ENCODE measurements around the gene UBXN2A. TPM values are rescaled to one million over a fixed set of nuclear protein-coding genes. Genes with fewer than 3 reads are reported as not detected.
"Not testable (repeated sequence)": the region's sequence is repeated elsewhere in the genome, so short reads cannot be mapped to it uniquely, and the experiment has no call there.

Gene UBXN2A
- total RNA-seq, 3 donors from 2014 or later: 9.8 to 11.0 (median 9.9) TPM

GRCh38 chr2:23924589-23925359, 15.5 kb upstream of the UBXN2A start:
- no peaks in the 10 kb centered on the region for H3K27me3 Mint-ChIP-seq (ENCODE audit: low read depth)
- H3K4me1 Mint-ChIP-seq (ENCODE audit: low read depth): peaks cover 49% of the 10 kb centered on the region
- H3K4me3 Mint-ChIP-seq: peak overlapping the region; percentile 94
- no peaks in the 10 kb centered on the region for H3K9me3 Mint-ChIP-seq
- ATAC-seq (no peak), DNase-seq (no peak)
- peaks cover 2% of the 10 kb centered on the region for H3K36me3 Mint-ChIP-seq (ENCODE audit: insufficient read depth)

- Mint-ChIP-seq H3K9me3 (no peaks in the 10 kb centered on the region), H3K36me3 (ENCODE audit: insufficient read depth) (peaks cover 5% of the 10 kb centered on the region), H3K4me3 (peak overlapping the region; percentile 94), H3K4me1 (ENCODE audit: low read depth) (peaks cover 42% of the 10 kb centered on the region), H3K27me3 (ENCODE audit: low read depth) (no peaks in the 10 kb centered on the region)
- peak; percentile 53 to 54 for ATAC-seq
- DNase-seq: peak; percentile 38
Measured at GRCh38 chr2:23925702-23926289, 14.5 kb upstream of the UBXN2A start.

- no peaks in the 10 kb centered on the region for H3K27me3 Mint-ChIP-seq (ENCODE audit: low read depth)
- peaks cover 5% of the 10 kb centered on the region for H3K36me3 Mint-ChIP-seq (ENCODE audit: insufficient read depth)
- peaks cover 42% of the 10 kb centered on the region for H3K4me1 Mint-ChIP-seq (ENCODE audit: low read depth)
- peak; percentile 16 to 17 for ATAC-seq
- no peak for DNase-seq
- peak overlapping the region; percentile 94 for H3K4me3 Mint-ChIP-seq
- no peaks in the 10 kb centered on the region for H3K9me3 Mint-ChIP-seq
Measured at GRCh38 chr2:23926290-23926749, 13.9 kb upstream of the UBXN2A start.

- Mint-ChIP-seq H3K9me3 (no peaks in the 10 kb centered on the region), H3K27me3 (ENCODE audit: low read depth) (no peaks in the 10 kb centered on the region), H3K4me1 (ENCODE audit: low read depth) (peaks cover 41% of the 10 kb centered on the region), H3K4me3 (peak within 1 kb of the TSS; percentile 94), H3K36me3 (ENCODE audit: insufficient read depth) (peaks cover 5% of the 10 kb centered on the region)
- DNase-seq (peak; percentile 91), ATAC-seq (peak; percentile 87 to 90)
Measured at GRCh38 chr2:23926750-23927571, 13.3 kb upstream of the UBXN2A start, which contains the start of gene ATAD2B. ATAD2B (minus strand) TSS chr2:23927123; CDS start chr2:23926770, 353 bp downstream.

DNA sequence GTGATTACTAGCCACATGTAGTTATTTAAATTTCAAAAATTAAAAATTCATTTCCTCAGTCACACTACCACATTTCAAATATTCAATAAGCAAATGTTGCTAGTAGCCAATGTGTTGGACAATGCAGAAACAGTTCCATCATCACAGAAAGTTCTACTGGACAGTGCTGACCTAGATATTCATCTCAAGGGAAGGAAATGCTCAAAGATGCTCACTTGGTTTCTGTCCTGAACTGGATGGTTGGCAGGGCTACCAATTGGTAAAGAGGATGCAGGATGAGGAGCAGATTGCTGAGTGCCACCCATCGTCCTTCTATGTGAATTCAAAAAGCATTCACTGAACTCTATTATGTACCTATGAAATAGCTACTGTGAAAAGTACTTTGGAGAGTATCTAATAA, 6.0 kb upstream of the UBXN2A start:
- Mint-ChIP-seq H3K4me1 (ENCODE audit: low read depth) (peaks cover 7% of the 10 kb centered on the region), H3K27me3 (ENCODE audit: low read depth) (no peaks in the 10 kb centered on the region), H3K36me3 (ENCODE audit: insufficient read depth) (peaks cover 3% of the 10 kb centered on the region), H3K9me3 (no peaks in the 10 kb centered on the region), H3K4me3 (no peak overlapping the region)
- no peak for ATAC-seq
- no peak for DNase-seq

- ATAC-seq (peak; percentile 71 to 75), DNase-seq (peak; percentile 34)
- H3K4me1 Mint-ChIP-seq (ENCODE audit: low read depth): peaks cover 24% of the 10 kb centered on the region
- H3K36me3 Mint-ChIP-seq (ENCODE audit: insufficient read depth): no peaks in the 10 kb centered on the region
- H3K4me3 Mint-ChIP-seq: peak overlapping the region; percentile 88
- H3K27me3 Mint-ChIP-seq (ENCODE audit: low read depth): no peaks in the 10 kb centered on the region
- no peaks in the 10 kb centered on the region for H3K9me3 Mint-ChIP-seq
Measured at GRCh38 chr2:23940718-23941620, 706 bp downstream of the UBXN2A start.

- H3K4me3 Mint-ChIP-seq: peak overlapping the region; percentile 51
- no peaks in the 10 kb centered on the region for H3K27me3 Mint-ChIP-seq (ENCODE audit: low read depth)
- no peaks in the 10 kb centered on the region for H3K9me3 Mint-ChIP-seq
- ATAC-seq (no peak), DNase-seq (no peak)
- peaks cover 24% of the 10 kb centered on the region for H3K4me1 Mint-ChIP-seq (ENCODE audit: low read depth)
- H3K36me3 Mint-ChIP-seq (ENCODE audit: insufficient read depth): no peaks in the 10 kb centered on the region
Measured at GRCh38 chr2:23941644-23942043, 1.4 kb downstream of the UBXN2A start.

DNA sequence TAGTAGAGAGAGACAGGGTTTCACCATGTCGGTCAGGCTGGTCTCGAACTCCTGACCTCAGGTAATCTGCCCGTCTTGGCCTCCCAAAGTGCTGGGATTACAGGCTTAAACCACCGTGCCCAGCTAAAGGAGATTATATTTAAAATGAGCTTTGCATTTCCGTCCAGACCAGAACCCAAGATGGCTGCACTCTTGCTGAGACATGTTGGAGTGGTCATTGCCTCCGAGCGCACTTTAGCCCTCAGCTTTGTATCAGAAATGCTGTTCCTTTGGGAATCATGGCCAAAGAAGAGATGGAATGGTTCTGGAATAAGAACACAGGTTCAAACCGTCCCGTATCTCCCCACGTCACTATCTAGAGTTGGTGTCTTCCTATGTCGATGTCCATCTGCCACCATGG, 3.4 kb downstream of the UBXN2A start:
- Mint-ChIP-seq H3K4me1 (ENCODE audit: low read depth) (peaks cover 23% of the 10 kb centered on the region), H3K27me3 (ENCODE audit: low read depth) (no peaks in the 10 kb centered on the region), H3K4me3 (no peak overlapping the region), H3K36me3 (ENCODE audit: insufficient read depth) (no peaks in the 10 kb centered on the region), H3K9me3 (no peaks in the 10 kb centered on the region)
- ATAC-seq (no peak), DNase-seq (no peak)

- Mint-ChIP-seq H3K27me3 (ENCODE audit: low read depth) (no peaks in the 10 kb centered on the region), H3K4me1 (ENCODE audit: low read depth) (peaks cover 15% of the 10 kb centered on the region), H3K9me3 (no peaks in the 10 kb centered on the region), H3K4me3 (no peak overlapping the region), H3K36me3 (ENCODE audit: insufficient read depth) (no peaks in the 10 kb centered on the region)
- ATAC-seq (no peak), DNase-seq (no peak)
Measured at GRCh38 chr2:23944527-23944926, 4.3 kb downstream of the UBXN2A start.

DNA sequence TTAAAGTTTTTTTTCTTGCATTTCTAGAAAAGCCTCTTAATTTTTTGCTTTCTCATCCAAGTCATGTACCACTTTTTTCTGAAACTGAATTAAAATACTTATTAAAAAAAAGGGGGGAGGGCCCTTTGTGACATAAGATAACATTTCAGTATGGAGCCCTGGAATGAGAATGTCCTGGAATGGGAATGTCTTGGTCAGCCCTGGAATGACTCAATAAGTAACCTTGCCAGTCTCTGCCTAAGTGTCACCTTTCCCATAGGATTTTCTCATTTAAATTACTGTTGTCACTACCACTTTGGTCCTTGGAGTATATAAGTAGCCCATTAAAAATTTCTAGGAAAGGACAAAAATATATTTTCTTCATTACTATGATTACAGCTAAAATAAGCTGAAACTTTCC, 4.7 kb downstream of the UBXN2A start:
- Mint-ChIP-seq H3K9me3 (no peaks in the 10 kb centered on the region), H3K36me3 (ENCODE audit: insufficient read depth) (no peaks in the 10 kb centered on the region), H3K27me3 (ENCODE audit: low read depth) (no peaks in the 10 kb centered on the region), H3K4me1 (ENCODE audit: low read depth) (peaks cover 15% of the 10 kb centered on the region), H3K4me3 (no peak overlapping the region)
- ATAC-seq (no peak), DNase-seq (no peak)

- Mint-ChIP-seq H3K9me3 (no peaks in the 10 kb centered on the region), H3K36me3 (ENCODE audit: insufficient read depth) (no peaks in the 10 kb centered on the region), H3K4me1 (ENCODE audit: low read depth) (peaks cover 2% of the 10 kb centered on the region), H3K27me3 (ENCODE audit: low read depth) (no peaks in the 10 kb centered on the region), H3K4me3 (no peak overlapping the region)
- ATAC-seq (no peak), DNase-seq (no peak)
Measured at GRCh38 chr2:23947350-23947749, 7.1 kb downstream of the UBXN2A start.

- H3K4me3 Mint-ChIP-seq; H3K9me3 Mint-ChIP-seq; H3K36me3 Mint-ChIP-seq (ENCODE audit: insufficient read depth); DNase-seq; H3K4me1 Mint-ChIP-seq (ENCODE audit: low read depth); H3K27me3 Mint-ChIP-seq (ENCODE audit: low read depth); ATAC-seq: not testable (repeated sequence)
Measured at GRCh38 chr2:23952558-23952957, 12.3 kb downstream of the UBXN2A start.

DNA sequence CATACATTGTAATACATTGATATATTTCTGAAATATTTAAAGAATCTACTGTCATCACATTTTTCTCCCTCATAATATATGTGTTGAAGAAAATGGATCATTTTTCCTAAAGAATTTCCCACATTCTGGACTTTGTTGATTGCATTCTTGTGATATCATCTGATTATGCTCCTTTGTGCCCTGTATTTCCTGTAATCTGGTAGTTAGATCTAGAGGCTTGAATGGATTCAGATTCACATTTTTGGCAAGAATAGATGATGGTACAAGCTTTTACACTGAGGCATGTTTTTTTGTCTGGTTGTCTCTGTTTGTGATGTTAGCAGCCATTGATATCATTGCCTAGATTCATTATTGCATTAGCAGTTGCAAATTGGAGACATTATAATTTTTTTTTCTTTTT, 13.4 kb downstream of the UBXN2A start:
- H3K9me3 Mint-ChIP-seq: no peaks in the 10 kb centered on the region
- no peaks in the 10 kb centered on the region for H3K27me3 Mint-ChIP-seq (ENCODE audit: low read depth)
- H3K4me3 Mint-ChIP-seq: no peak overlapping the region
- no peaks in the 10 kb centered on the region for H3K36me3 Mint-ChIP-seq (ENCODE audit: insufficient read depth)
- H3K4me1 Mint-ChIP-seq (ENCODE audit: low read depth): peaks cover 6% of the 10 kb centered on the region
- DNase-seq (no peak), ATAC-seq (no peak)
